Right lobe of liver (tissue), 4 donors: ENCODE measurements around the gene TSR2.

ENCODE experiments used
- CTCF ChIP-seq, 4 donors: fragments of 200-600 bp in 3 of 4; fragments of 450-650 bp in 1 of 4; IDR thresholded peaks; one replicate each; pipeline versions ENCODE4 v1.5.1 to v1.8.0; 2016 to 2022; ENCODE audit warnings: antibody characterized with exemption in 4 of 4, mild to moderate bottlenecking in 2 of 4
- POLR2A ChIP-seq: fragments of 450-650 bp; IDR thresholded peaks from one replicate; pipeline ENCODE4 v1.6.1; 2017; ENCODE audit warnings: antibody characterized with exemption, mild to moderate bottlenecking
- donor health status: DM: no; HTN: no; CAD: no.
- donor health status: DM: no; HTN: no; CAD: no.
- donor health status: DM: no; HTN: yes; CAD: no.

GRCh38 chrX:54430519-54430918 lies 9.7 kb upstream of the TSR2 start:
- TF ChIP-seq POLR2A (no peak), CTCF (IDR thresholded peaks at IDR 0.05) (no peak)
